ENCODE measurements around the gene ADGRB2.

GRCh38 chr1:31746687-31747086, 17.5 kb downstream of the ADGRB2 start:
- TF ChIP-seq, protein P1, sequence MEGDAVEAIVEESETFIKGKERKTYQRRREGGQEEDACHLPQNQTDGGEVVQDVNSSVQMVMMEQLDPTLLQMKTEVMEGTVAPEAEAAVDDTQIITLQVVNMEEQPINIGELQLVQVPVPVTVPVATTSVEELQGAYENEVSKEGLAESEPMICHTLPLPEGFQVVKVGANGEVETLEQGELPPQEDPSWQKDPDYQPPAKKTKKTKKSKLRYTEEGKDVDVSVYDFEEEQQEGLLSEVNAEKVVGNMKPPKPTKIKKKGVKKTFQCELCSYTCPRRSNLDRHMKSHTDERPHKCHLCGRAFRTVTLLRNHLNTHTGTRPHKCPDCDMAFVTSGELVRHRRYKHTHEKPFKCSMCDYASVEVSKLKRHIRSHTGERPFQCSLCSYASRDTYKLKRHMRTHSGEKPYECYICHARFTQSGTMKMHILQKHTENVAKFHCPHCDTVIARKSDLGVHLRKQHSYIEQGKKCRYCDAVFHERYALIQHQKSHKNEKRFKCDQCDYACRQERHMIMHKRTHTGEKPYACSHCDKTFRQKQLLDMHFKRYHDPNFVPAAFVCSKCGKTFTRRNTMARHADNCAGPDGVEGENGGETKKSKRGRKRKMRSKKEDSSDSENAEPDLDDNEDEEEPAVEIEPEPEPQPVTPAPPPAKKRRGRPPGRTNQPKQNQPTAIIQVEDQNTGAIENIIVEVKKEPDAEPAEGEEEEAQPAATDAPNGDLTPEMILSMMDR (IDR thresholded peaks at IDR 0.05) = no peak
- no peak for TF ChIP-seq POLR2AphosphoS5 (IDR thresholded peaks at IDR 0.05)

Data from suprapubic skin (tissue), 3 donors.